Stomach smooth muscle (tissue), 2 donors: Measurements from ENCODE around the gene PIP5K1B.
A peak's percentile ranks its signal among the peaks of the same experiment; 100 is the strongest.

Source experiments
- H3K27ac ChIP-seq: one replicate; pipeline ENCODE4 v1.7.0; 2013; ENCODE audit warnings: mild to moderate bottlenecking, low read length, inconsistent platforms
- H3K27me3 ChIP-seq, 2 donors: one replicate each; pipeline ENCODE4 v1.7.0; 2013; ENCODE audit warnings: low read length in 2 of 2; ENCODE audit not compliant: insufficient read depth in 2 of 2, control insufficient read depth in 1 of 2
- H3K36me3 ChIP-seq, 2 donors: one replicate each; pipeline ENCODE4 v1.7.0; 2013; ENCODE audit warnings: low read length in 2 of 2; ENCODE audit not compliant: control insufficient read depth in 2 of 2, insufficient read depth in 2 of 2
- H3K4me1 ChIP-seq: one replicate; pipeline ENCODE4 v1.7.0; 2013; ENCODE audit warnings: low read length; ENCODE audit not compliant: control insufficient read depth, insufficient read depth
- H3K4me3 ChIP-seq, 2 donors: one replicate each; pipeline ENCODE4 v1.7.0; 2013; ENCODE audit warnings: low read length in 2 of 2
- H3K9ac ChIP-seq, 2 donors: one replicate each; pipeline ENCODE4 v1.7.0; 2013; ENCODE audit warnings: low read length in 2 of 2, mild to moderate bottlenecking in 1 of 2
- H3K9me3 ChIP-seq, 2 donors: one replicate each; pipeline ENCODE4 v1.7.0; 2013; ENCODE audit warnings: low read length in 2 of 2; ENCODE audit not compliant: control insufficient read depth in 2 of 2
- donor health status: healthy.
- donor health status: Pancreatic carcinoma.

PIP5K1B gene

GRCh38 chr9:68768619-68769018 is 63.6 kb downstream of the PIP5K1B start:
- Histone ChIP-seq H3K4me3 (no peak overlapping the region), H3K9me3 (no peaks in the 10 kb centered on the region), H3K9ac (no peak overlapping the region), H3K27ac (no peak overlapping the region), H3K36me3 (no peaks in the 10 kb centered on the region), H3K27me3 (no peaks in the 10 kb centered on the region), H3K4me1 (no peaks in the 10 kb centered on the region)

GRCh38 chr9:68769852-68770251 is 64.8 kb downstream of the PIP5K1B start:
- Histone ChIP-seq H3K9ac (no peak overlapping the region), H3K4me3 (no peak overlapping the region)

GRCh38 chr9:68771376-68771775 is 66.3 kb downstream of the PIP5K1B start:
- Histone ChIP-seq H3K9ac (no peak overlapping the region), H3K4me3 (no peak overlapping the region), H3K9me3 (no peaks in the 10 kb centered on the region), H3K36me3 (no peaks in the 10 kb centered on the region), H3K4me1 (no peaks in the 10 kb centered on the region), H3K27ac (no peak overlapping the region), H3K27me3 (no peaks in the 10 kb centered on the region)

More at GRCh38 chr9:68769852-68770251, 64.8 kb downstream of the PIP5K1B start:
- H3K9me3 ChIP-seq = no peaks in the 10 kb centered on the region
- H3K27ac ChIP-seq = no peak overlapping the region
- H3K36me3 ChIP-seq = no peaks in the 10 kb centered on the region
- H3K27me3 ChIP-seq = no peaks in the 10 kb centered on the region
- no peaks in the 10 kb centered on the region for H3K4me1 ChIP-seq

- Histone ChIP-seq H3K4me3 (no peak overlapping the region), H3K36me3 (no peaks in the 10 kb centered on the region), H3K9me3 (no peaks in the 10 kb centered on the region), H3K9ac (no peak overlapping the region), H3K27me3 (no peaks in the 10 kb centered on the region), H3K4me1 (peaks cover 3% of the 10 kb centered on the region), H3K27ac (no peak overlapping the region)
These were observed 70.1 kb downstream of the PIP5K1B start for GRCh38 chr9:68775003-68775730.

- no peaks in the 10 kb centered on the region for H3K36me3 ChIP-seq
- no peak overlapping the region for H3K9ac ChIP-seq
- H3K9me3 ChIP-seq = no peaks in the 10 kb centered on the region
- no peak overlapping the region for H3K27ac ChIP-seq
- no peaks in the 10 kb centered on the region for H3K27me3 ChIP-seq
- H3K4me3 ChIP-seq = no peak overlapping the region
- H3K4me1 ChIP-seq = peaks cover 7% of the 10 kb centered on the region
These were observed 72.2 kb downstream of the PIP5K1B start for GRCh38 chr9:68777070-68777763.

- no peak overlapping the region for H3K27ac ChIP-seq
- H3K9me3 ChIP-seq = no peaks in the 10 kb centered on the region
- no peak overlapping the region for H3K4me3 ChIP-seq
- H3K27me3 ChIP-seq = no peaks in the 10 kb centered on the region
- H3K9ac ChIP-seq = no peak overlapping the region
- H3K36me3 ChIP-seq = no peaks in the 10 kb centered on the region
- peaks cover 11% of the 10 kb centered on the region for H3K4me1 ChIP-seq
These were observed 73.6 kb downstream of the PIP5K1B start for GRCh38 chr9:68778635-68779034.

GRCh38 chr9:68779558-68780379 is 74.7 kb downstream of the PIP5K1B start:
- peak overlapping the region; percentile 88 to 99 for H3K4me3 ChIP-seq
- H3K4me1 ChIP-seq = peaks cover 13% of the 10 kb centered on the region
- peak overlapping the region; percentile 96 to 99 for H3K9ac ChIP-seq
- H3K36me3 ChIP-seq = no peaks in the 10 kb centered on the region
- no peaks in the 10 kb centered on the region for H3K27me3 ChIP-seq
- peak overlapping the region; percentile 87 for H3K27ac ChIP-seq
- no peaks in the 10 kb centered on the region for H3K9me3 ChIP-seq

- H3K4me1 ChIP-seq = peaks cover 13% of the 10 kb centered on the region
- H3K9me3 ChIP-seq = no peaks in the 10 kb centered on the region
- peak overlapping the region; percentile 87 for H3K27ac ChIP-seq
- H3K27me3 ChIP-seq = no peaks in the 10 kb centered on the region
- peak overlapping the region; percentile 77 to 99 for H3K9ac ChIP-seq
- H3K36me3 ChIP-seq = no peaks in the 10 kb centered on the region
- peak overlapping the region; percentile 88 to 99 for H3K4me3 ChIP-seq
These were observed 75.3 kb downstream of the PIP5K1B start for GRCh38 chr9:68780380-68780712.

GRCh38 chr9:68780720-68781119 is 75.7 kb downstream of the PIP5K1B start:
- H3K36me3 ChIP-seq = no peaks in the 10 kb centered on the region
- no peaks in the 10 kb centered on the region for H3K9me3 ChIP-seq
- H3K9ac ChIP-seq = peak overlapping the region; percentile 77 to 99
- H3K27ac ChIP-seq = peak overlapping the region; percentile 87
- peak overlapping the region; percentile 88 to 99 for H3K4me3 ChIP-seq
- peaks cover 13% of the 10 kb centered on the region for H3K4me1 ChIP-seq
- H3K27me3 ChIP-seq = no peaks in the 10 kb centered on the region

- Histone ChIP-seq H3K9me3 (no peaks in the 10 kb centered on the region), H3K4me1 (peaks cover 13% of the 10 kb centered on the region), H3K36me3 (peaks cover 0 to 1% of the 10 kb centered on the region in 2 donors), H3K27ac (no peak overlapping the region), H3K4me3 (peak overlapping the region; percentile 9 to 33), H3K27me3 (no peaks in the 10 kb centered on the region), H3K9ac (peak overlapping the region in 1 of 2 donors; percentile 16)
These were observed 76.9 kb downstream of the PIP5K1B start for GRCh38 chr9:68781928-68782327.
